Skeletal muscle satellite cell (primary cell): ENCODE results near the gene C16orf74. TPM values are rescaled to one million over a fixed set of nuclear protein-coding genes. Genes with fewer than 3 reads are reported as not detected.

Source experiments
- small RNA-seq: library from RNA; depleted of rRNA; stranded (forward); fragments of <200 nt; gene quantifications from one replicate; pipeline ENCODE3, GENCODE V24; 2012

C16orf74 gene

Small RNA genes within 50 kb of the gene (small RNA-seq; reads per million reads assigned to genes)
- gene RN7SL381P: not detected
- gene RNU1-103P: not detected
